GM19397 (cell line): ENCODE results near the gene PHLDB2.

Source experiments
- ATAC-seq: cut with Tn5 transposase; IDR thresholded peaks from one replicate; pipeline ENCODE4 v1.9.1; 2021; ENCODE audit warnings: mild to moderate bottlenecking, moderate library complexity; ENCODE audit not compliant: unreplicated experiment

PHLDB2 gene

GRCh38 chr3:111956995-111957734, 98.1 kb downstream of the PHLDB2 start:
- ATAC-seq = no peak

DNA sequence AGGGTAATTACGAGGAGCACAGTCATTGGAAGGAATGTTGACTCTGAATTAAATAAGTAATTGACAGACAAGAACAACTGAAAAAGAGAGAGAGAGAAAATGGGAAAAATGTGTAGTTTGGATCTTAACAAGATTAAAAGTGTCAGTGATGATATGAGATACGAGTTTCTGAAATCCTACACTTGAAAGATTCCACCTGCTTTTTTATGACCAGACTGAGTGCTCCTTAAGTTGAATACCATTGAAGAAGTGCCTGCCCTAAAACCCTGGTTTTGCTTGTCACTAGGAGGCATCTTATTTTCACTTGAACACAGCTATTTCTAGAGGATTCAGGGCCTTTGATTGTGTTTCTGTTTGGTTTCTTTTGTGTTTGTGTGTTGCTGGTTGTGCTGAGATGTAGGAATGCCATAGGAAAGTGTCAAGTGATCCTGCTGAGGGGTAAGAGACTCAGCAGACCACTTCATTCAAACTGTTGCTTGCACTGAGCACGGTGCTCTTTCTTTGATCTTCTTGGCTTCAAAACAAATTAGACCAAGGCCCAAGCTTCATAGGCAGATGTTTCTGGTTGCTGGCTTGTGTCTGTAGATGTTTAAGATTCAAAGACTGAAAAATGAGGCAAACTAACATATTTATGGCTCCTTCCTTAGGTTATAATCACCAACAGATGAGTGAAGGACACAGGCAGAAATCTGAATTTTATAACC, 102.5 kb downstream of the PHLDB2 start:
- no peak for ATAC-seq

GRCh38 chr3:111963424-111963823, 104.4 kb downstream of the PHLDB2 start:
- no peak for ATAC-seq

GRCh38 chr3:111965484-111965883, 106.4 kb downstream of the PHLDB2 start:
- ATAC-seq = no peak

DNA sequence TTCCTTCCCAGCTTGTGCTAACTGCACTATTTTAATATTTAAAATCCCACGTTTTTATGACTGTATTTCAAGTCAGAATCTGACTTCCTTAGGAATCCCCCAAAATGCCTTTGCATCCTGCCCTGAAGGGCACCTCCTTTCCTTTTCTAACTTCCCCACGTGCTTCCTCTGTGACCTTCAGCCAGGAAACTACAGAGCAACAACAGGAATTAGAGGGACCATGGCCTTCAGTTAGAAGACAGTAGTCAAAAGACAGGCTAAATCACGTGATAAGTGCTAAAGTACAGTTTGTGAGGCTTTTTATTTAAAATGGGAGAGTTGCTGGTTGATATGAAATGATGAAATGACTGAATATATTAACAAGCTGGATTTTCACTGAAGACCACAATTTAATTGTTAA, 108.0 kb downstream of the PHLDB2 start:
- no peak for ATAC-seq

GRCh38 chr3:111967651-111968274, 108.7 kb downstream of the PHLDB2 start:
- ATAC-seq = peak; percentile 95

- ATAC-seq = no peak
Measured at GRCh38 chr3:111968319-111969054, 109.4 kb downstream of the PHLDB2 start.

GRCh38 chr3:111970376-111970775, 111.3 kb downstream of the PHLDB2 start:
- ATAC-seq = no peak

DNA sequence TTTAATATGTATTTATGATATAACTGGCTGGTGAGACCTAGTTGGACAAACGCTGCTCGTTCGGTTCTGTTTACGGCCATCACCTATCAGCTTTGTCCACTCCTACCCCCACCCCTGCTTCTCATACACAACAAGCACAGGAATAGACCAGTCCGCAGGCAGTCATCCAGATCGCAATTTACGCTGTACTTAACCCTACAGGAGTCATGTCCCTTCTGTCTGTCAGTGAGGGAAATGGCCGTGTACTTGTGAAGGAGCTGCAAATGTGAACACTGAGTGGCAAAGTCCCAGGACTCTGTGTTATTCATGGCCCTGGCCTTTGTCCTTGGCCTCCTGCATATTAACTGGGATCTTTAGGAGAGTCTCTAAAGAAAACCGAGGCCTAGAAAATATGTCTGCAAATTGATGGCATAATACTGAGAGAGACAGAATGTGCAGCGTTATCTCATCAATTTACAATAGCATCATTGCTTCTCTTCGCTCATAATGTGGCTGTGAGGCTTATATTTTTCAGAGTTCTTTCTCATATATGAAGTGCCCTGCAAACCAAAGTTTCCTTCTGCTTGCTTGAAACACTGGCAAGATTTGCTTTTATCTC, 112.6 kb downstream of the PHLDB2 start:
- no peak for ATAC-seq

GRCh38 chr3:111972891-111973290, 113.8 kb downstream of the PHLDB2 start:
- no peak for ATAC-seq

GRCh38 chr3:111975131-111975530, 116.1 kb downstream of the PHLDB2 start:
- ATAC-seq = no peak

DNA sequence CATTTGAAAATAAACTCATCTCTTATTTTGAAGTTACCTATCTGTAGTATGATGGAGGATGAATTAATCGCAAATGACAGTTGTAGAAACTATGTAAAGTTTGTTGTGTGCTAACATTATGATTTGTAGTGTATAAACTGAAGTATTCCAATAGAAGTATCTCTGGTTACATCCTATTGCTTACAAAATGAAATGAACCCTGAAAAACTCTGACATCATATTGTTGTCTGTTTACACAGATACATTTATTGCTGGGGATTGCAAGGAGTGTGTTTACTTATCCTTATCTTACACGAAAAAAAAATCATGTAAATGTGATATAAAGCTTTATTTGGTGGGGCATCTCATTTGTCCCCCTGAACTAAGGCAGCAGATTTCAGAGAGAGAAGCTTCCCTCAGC, 117.2 kb downstream of the PHLDB2 start:
- no peak for ATAC-seq

DNA sequence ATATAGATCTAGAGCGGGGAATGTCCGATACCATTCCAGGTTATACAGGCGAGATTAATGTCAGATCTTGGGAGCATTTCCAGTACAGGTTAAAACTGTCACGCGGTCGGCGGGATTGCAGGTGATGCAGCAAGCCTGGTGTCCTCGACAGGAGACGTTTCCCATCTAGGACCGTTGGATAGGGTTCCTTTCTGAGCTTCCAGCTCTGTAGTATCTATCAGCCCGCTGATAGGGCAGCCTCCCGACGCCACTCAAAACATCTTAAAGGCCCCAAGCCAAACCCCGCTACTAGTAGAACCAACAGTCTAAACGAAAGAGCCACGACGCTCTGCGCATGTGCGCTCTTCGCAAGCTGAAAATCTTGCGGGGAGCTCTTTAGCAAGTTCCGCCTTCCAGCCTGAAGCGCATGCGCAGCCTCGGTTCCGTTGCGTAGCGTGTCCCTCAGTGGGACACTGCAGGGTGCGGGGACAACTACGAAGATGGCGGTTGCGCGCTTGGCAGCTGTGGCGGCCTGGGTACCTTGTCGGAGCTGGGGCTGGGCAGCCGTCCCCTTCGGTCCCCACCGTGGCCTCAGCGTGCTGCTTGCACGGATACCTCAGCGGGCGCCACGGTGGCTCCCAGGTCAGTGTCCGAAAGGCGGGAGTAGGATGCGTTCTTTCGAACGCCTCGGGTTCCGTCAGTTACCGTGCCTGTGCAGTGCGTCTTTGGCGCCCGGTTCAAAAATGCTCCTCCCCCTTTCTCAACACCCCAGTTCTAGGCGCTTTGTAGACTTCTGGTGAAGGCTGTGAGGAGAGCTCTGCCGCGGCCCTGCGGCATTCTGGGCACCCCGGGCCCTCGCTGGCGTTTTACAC, 119.7 kb downstream of the PHLDB2 start, which contains the start of gene ABHD10:
ABHD10 (plus strand) TSS at position 444 of the 851 bp plus-strand sequence; CDS start at position 480, 36 bp downstream.
- peak; percentile 97 for ATAC-seq

DNA sequence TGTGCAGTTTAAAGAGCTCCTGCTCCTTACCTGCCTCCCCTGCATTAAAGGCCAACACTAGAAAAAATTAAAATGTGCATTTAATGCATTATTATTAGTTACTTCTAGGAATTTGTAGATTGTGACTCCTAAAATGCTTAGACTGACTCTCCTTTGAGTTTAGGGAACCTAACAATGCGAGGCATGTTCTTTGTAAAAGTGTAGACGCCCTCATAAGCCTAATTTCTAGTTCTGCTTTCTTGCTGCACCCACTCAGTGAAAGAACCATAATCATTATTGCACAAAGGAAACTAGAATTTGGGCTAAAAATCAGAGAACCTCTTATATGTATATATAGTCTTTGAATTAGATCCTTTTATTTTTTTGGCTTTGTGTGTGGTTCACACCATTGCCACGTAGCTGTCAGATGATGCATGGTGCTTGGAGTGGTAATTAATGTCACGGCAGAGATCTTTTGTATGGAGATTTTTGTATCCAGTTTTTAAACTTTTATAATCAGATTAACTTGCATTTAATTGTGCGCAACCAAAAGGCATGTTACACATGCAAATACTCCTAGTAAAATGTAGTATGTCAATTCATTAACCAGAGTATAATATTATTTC, 120.5 kb downstream of the PHLDB2 start:
- peak; percentile 21 for ATAC-seq

- no peak for ATAC-seq
Measured at GRCh38 chr3:111980716-111981456, 121.8 kb downstream of the PHLDB2 start.

GRCh38 chr3:111981457-111981763, 122.3 kb downstream of the PHLDB2 start:
- no peak for ATAC-seq

GRCh38 chr3:111984636-111985298, 125.7 kb downstream of the PHLDB2 start:
- ATAC-seq = no peak

DNA sequence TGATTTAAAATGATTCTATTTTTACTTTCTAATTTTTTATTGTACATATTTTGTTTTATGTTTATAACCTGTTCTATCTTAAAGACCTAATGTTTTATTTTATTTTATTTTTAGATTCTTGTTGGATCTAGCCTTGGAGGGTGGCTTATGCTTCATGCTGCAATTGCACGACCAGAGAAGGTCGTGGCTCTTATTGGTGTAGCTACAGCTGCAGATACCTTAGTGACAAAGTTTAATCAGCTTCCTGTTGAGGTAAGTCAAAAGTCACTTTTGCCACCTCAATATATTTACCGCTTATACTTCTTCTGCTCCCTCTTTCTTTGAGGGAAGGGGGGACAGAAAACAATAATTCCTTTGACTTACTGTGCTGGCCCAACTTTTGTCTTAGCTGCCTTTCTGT, 127.7 kb downstream of the PHLDB2 start:
- no peak for ATAC-seq
